SK-MEL-5 (cell line): ENCODE results near the gene PLXDC1. TPM values are rescaled to one million over a fixed set of nuclear protein-coding genes. Genes with fewer than 3 reads are reported as not detected.

Source experiments
- DNase-seq: peaks from one replicate; pipeline ENCODE4 v3.0.0-alpha.2; 2016; ENCODE audit warnings: low read depth, low spot score
- in situ Hi-C: cut with HindIII; loops from 2 replicates; pipeline ENCODE4 v1.10.0; 2016; ENCODE audit warnings: low sequenced_read_pairs, high pct_unique_total_duplicates, low pct_unique_long_range_greater_than_20kb
- polyA plus RNA-seq, 2 experiments: library from polyadenylated mRNA; depleted of rRNA; stranded (reverse); fragments of >200 nt; gene quantifications; 2 replicates each; pipeline ENCODE4 v1.2.3, GENCODE V29; 2015
- total RNA-seq: library from RNA; depleted of rRNA; stranded (reverse); fragments of >200 nt; shearing (Covaris generic); gene quantifications from 2 replicates; pipeline ENCODE4 v1.2.3, GENCODE V29; 2014; rRNA removed

Gene PLXDC1
- 0.43 and 0.48 TPM in 2 replicates for total RNA-seq
- 0.10 and 0.42 TPM in 2 replicates for polyA plus RNA-seq (2015; cell fraction: cytosol; rRNA removed)
- polyA plus RNA-seq (2015; cell fraction: nucleus; rRNA removed): 10.0 and 13.7 TPM in 2 replicates

GRCh38 chr17:39151150-39151942, at the start of gene PLXDC1:
TSS of gene PLXDC1 (minus strand) at chr17:39151637. CDS start at chr17:39151437, 200 bp downstream.
- in situ Hi-C loops: no loop called here
- DNase-seq: no peak

GRCh38 chr17:39200957-39201510, 49.6 kb upstream of the PLXDC1 start:
- in situ Hi-C loops: no loop called here

GRCh38 chr17:39200070-39200879, 48.8 kb upstream of the PLXDC1 start, which contains the start of gene RPL19:
TSS of gene RPL19 (plus strand) at chr17:39200283. CDS start at chr17:39200345, 62 bp downstream.
- peak; percentile 42 for DNase-seq
- in situ Hi-C loops: no loop called here

More at GRCh38 chr17:39200957-39201510, 49.6 kb upstream of the PLXDC1 start:
- DNase-seq: no peak

- in situ Hi-C loops: no loop called here
- peak; percentile 95 for DNase-seq
Measured at GRCh38 chr17:39199820-39200069, 48.3 kb upstream of the PLXDC1 start.

- no peak for DNase-seq
- in situ Hi-C loops: no loop called here
Measured at GRCh38 chr17:39198186-39198566, 46.7 kb upstream of the PLXDC1 start.

GRCh38 chr17:39197380-39198185, 46.1 kb upstream of the PLXDC1 start, which contains the start of gene CACNB1:
TSS of gene CACNB1 (minus strand) at chr17:39197669. CDS start at chr17:39197495, 174 bp downstream.
- DNase-seq: peak; percentile 71
- in situ Hi-C loops: no loop called here

- in situ Hi-C loops: no loop called here
- no peak for DNase-seq
Measured at GRCh38 chr17:39196808-39197291, 45.4 kb upstream of the PLXDC1 start.

- in situ Hi-C loops: no loop called here
- DNase-seq: no peak
Measured at GRCh38 chr17:39196241-39196807, 44.9 kb upstream of the PLXDC1 start.

GRCh38 chr17:39195568-39196160, 44.2 kb upstream of the PLXDC1 start:
- no peak for DNase-seq
- in situ Hi-C loops: no loop called here

- in situ Hi-C loops: no loop called here
- DNase-seq: no peak
Measured at GRCh38 chr17:39194985-39195524, 43.6 kb upstream of the PLXDC1 start.

GRCh38 chr17:39194089-39194984, 42.9 kb upstream of the PLXDC1 start:
- peak; percentile 40 for DNase-seq
- in situ Hi-C loops: no loop called here

- DNase-seq: no peak
- in situ Hi-C loops: no loop called here
Measured at GRCh38 chr17:39193346-39193745, 41.9 kb upstream of the PLXDC1 start.

GRCh38 chr17:39192901-39193300, 41.5 kb upstream of the PLXDC1 start:
- DNase-seq: no peak
- in situ Hi-C loops: no loop called here

- in situ Hi-C loops: no loop called here
- DNase-seq: no peak
Measured at GRCh38 chr17:39191750-39192510, 40.5 kb upstream of the PLXDC1 start.
